Stimulated activated naive CD8-positive, alpha-beta T cell treated with anti-CD3 and anti-CD28 coated beads, Interleukin-15, amount 100 ng/mL, for 72 hours (primary cell): ENCODE results near the gene PLPPR1.
A peak's percentile ranks its signal among the peaks of the same experiment; 100 is the strongest.
"Not testable (repeated sequence)": the region's sequence is repeated elsewhere in the genome, so short reads cannot be mapped to it uniquely, and the experiment has no call there.

ENCODE experiments used
- ATAC-seq: fragments of 150-1000 bp; cut with Tn5 transposase; 2 replicates; pipeline ENCODE4 v1.10.0; 2021; ENCODE audit warnings: mild to moderate bottlenecking, moderate library complexity
- DNase-seq, 2 donors: peaks; one replicate each; pipeline ENCODE4 v3.0.0; 2021 to 2022
- H3K27ac Mint-ChIP-seq, 2 donors: one replicate each; pipeline ENCODE4 v1.8.0; 2022; ENCODE audit warnings: mild to moderate bottlenecking in 2 of 2, mixed read lengths in 2 of 2, moderate library complexity in 2 of 2
- H3K27me3 Mint-ChIP-seq: one replicate; pipeline ENCODE4 v1.8.0; 2022; ENCODE audit warnings: mixed read lengths
- H3K4me1 Mint-ChIP-seq: one replicate; pipeline ENCODE4 v1.8.0; 2022; ENCODE audit warnings: mild to moderate bottlenecking, mixed read lengths
- H3K4me3 Mint-ChIP-seq, 2 donors: one replicate each; pipeline ENCODE4 v1.8.0; 2022; ENCODE audit warnings: mild to moderate bottlenecking in 2 of 2, mixed read lengths in 2 of 2, moderate library complexity in 1 of 2
- H3K9me3 Mint-ChIP-seq, 2 donors: one replicate each; pipeline ENCODE4 v1.8.0; 2022; ENCODE audit warnings: mixed read lengths in 2 of 2

Gene PLPPR1

GRCh38 chr9:101032426-101032825 is 3.9 kb downstream of the PLPPR1 start:
- no peak for ATAC-seq
- H3K27ac Mint-ChIP-seq: no peak overlapping the region
- H3K4me3 Mint-ChIP-seq: no peak overlapping the region
- peaks cover 61% of the 10 kb centered on the region for H3K27me3 Mint-ChIP-seq
- peaks cover 0 to 4% of the 10 kb centered on the region in 2 donors for H3K9me3 Mint-ChIP-seq
- peaks cover 7% of the 10 kb centered on the region for H3K4me1 Mint-ChIP-seq
- no peak for DNase-seq

- Mint-ChIP-seq H3K27me3 (peaks cover 45% of the 10 kb centered on the region), H3K27ac (no peak overlapping the region), H3K4me3 (no peak overlapping the region), H3K4me1 (no peaks in the 10 kb centered on the region), H3K9me3 (peaks cover 0 to 5% of the 10 kb centered on the region in 2 donors)
- DNase-seq (no peak), ATAC-seq (no peak)
Measured at GRCh38 chr9:101034222-101034621, 5.7 kb downstream of the PLPPR1 start.

GRCh38 chr9:101035098-101035497 is 6.6 kb downstream of the PLPPR1 start:
- no peak for DNase-seq
- Mint-ChIP-seq H3K4me3 (no peak overlapping the region), H3K27ac (no peak overlapping the region), H3K4me1 (no peaks in the 10 kb centered on the region), H3K9me3 (peaks cover 0 to 9% of the 10 kb centered on the region in 2 donors), H3K27me3 (peaks cover 41% of the 10 kb centered on the region)
- no peak for ATAC-seq

- H3K9me3 Mint-ChIP-seq: peaks cover 0 to 9% of the 10 kb centered on the region in 2 donors
- no peak for DNase-seq
- no peak overlapping the region for H3K4me3 Mint-ChIP-seq
- no peak overlapping the region for H3K27ac Mint-ChIP-seq
- H3K4me1 Mint-ChIP-seq: no peaks in the 10 kb centered on the region
- no peak for ATAC-seq
- H3K27me3 Mint-ChIP-seq: peaks cover 18% of the 10 kb centered on the region
Measured at GRCh38 chr9:101037430-101037829, 8.9 kb downstream of the PLPPR1 start.

GRCh38 chr9:101038488-101038887 is 10.0 kb downstream of the PLPPR1 start:
- no peak for DNase-seq
- no peak for ATAC-seq
- Mint-ChIP-seq H3K4me1 (no peaks in the 10 kb centered on the region), H3K27ac (no peak overlapping the region), H3K27me3 (peaks cover 11% of the 10 kb centered on the region), H3K9me3 (peaks cover 0 to 9% of the 10 kb centered on the region in 2 donors), H3K4me3 (no peak overlapping the region)

- not testable (repeated sequence) for ATAC-seq, H3K4me1 Mint-ChIP-seq, H3K9me3 Mint-ChIP-seq, H3K27me3 Mint-ChIP-seq, H3K4me3 Mint-ChIP-seq, DNase-seq
- peak overlapping the region in 1 of 2 donors; percentile 82 for H3K27ac Mint-ChIP-seq
Measured at GRCh38 chr9:101039581-101039980, 11.1 kb downstream of the PLPPR1 start.

GRCh38 chr9:101047848-101048397 is 19.4 kb downstream of the PLPPR1 start:
- Mint-ChIP-seq H3K9me3 (peaks cover 0 to 12% of the 10 kb centered on the region in 2 donors), H3K4me3 (no peak overlapping the region), H3K27me3 (no peaks in the 10 kb centered on the region), H3K27ac (no peak overlapping the region), H3K4me1 (no peaks in the 10 kb centered on the region)
- DNase-seq (no peak), ATAC-seq (no peak)

- no peaks in the 10 kb centered on the region for H3K4me1 Mint-ChIP-seq
- H3K9me3 Mint-ChIP-seq: peaks cover 0 to 12% of the 10 kb centered on the region in 2 donors
- ATAC-seq (no peak), DNase-seq (no peak)
- H3K4me3 Mint-ChIP-seq: no peak overlapping the region
- no peaks in the 10 kb centered on the region for H3K27me3 Mint-ChIP-seq
- no peak overlapping the region for H3K27ac Mint-ChIP-seq
Measured at GRCh38 chr9:101050650-101051049, 22.1 kb downstream of the PLPPR1 start.

GRCh38 chr9:101054657-101055056 is 26.1 kb downstream of the PLPPR1 start:
- Mint-ChIP-seq H3K27ac (no peak overlapping the region), H3K4me3 (no peak overlapping the region)
- DNase-seq: no peak

GRCh38 chr9:101055516-101055915 is 27.0 kb downstream of the PLPPR1 start:
- Mint-ChIP-seq H3K4me3 (no peak overlapping the region), H3K27ac (no peak overlapping the region), H3K27me3 (peaks cover 8% of the 10 kb centered on the region), H3K9me3 (peaks cover 0 to 4% of the 10 kb centered on the region in 2 donors), H3K4me1 (no peaks in the 10 kb centered on the region)
- no peak for DNase-seq
- ATAC-seq: no peak

More at GRCh38 chr9:101054657-101055056, 26.1 kb downstream of the PLPPR1 start:
- no peak for ATAC-seq
- no peaks in the 10 kb centered on the region for H3K4me1 Mint-ChIP-seq
- H3K27me3 Mint-ChIP-seq: peaks cover 8% of the 10 kb centered on the region
- H3K9me3 Mint-ChIP-seq: peaks cover 0 to 4% of the 10 kb centered on the region in 2 donors

GRCh38 chr9:101062686-101063085 is 34.2 kb downstream of the PLPPR1 start:
- Mint-ChIP-seq H3K27ac (no peak overlapping the region), H3K9me3 (no peaks in the 10 kb centered on the region), H3K4me1 (no peaks in the 10 kb centered on the region), H3K27me3 (peaks cover 10% of the 10 kb centered on the region), H3K4me3 (no peak overlapping the region)
- no peak for ATAC-seq
- DNase-seq: no peak

- Mint-ChIP-seq H3K27me3 (peaks cover 5% of the 10 kb centered on the region), H3K4me1 (no peaks in the 10 kb centered on the region), H3K9me3 (no peaks in the 10 kb centered on the region), H3K27ac (no peak overlapping the region), H3K4me3 (no peak overlapping the region)
- ATAC-seq (no peak), DNase-seq (no peak)
Measured at GRCh38 chr9:101063192-101063591, 34.7 kb downstream of the PLPPR1 start.

GRCh38 chr9:101064206-101064605 is 35.7 kb downstream of the PLPPR1 start:
- H3K4me3 Mint-ChIP-seq: no peak overlapping the region
- H3K4me1 Mint-ChIP-seq: no peaks in the 10 kb centered on the region
- no peaks in the 10 kb centered on the region for H3K9me3 Mint-ChIP-seq
- peaks cover 5% of the 10 kb centered on the region for H3K27me3 Mint-ChIP-seq
- ATAC-seq: no peak
- no peak overlapping the region for H3K27ac Mint-ChIP-seq
- no peak for DNase-seq

GRCh38 chr9:101065930-101066329 is 37.4 kb downstream of the PLPPR1 start:
- no peak for DNase-seq
- Mint-ChIP-seq H3K27ac (no peak overlapping the region), H3K9me3 (no peaks in the 10 kb centered on the region)

GRCh38 chr9:101068696-101069095 is 40.2 kb downstream of the PLPPR1 start:
- no peak overlapping the region for H3K27ac Mint-ChIP-seq
- H3K4me3 Mint-ChIP-seq: no peak overlapping the region
- H3K4me1 Mint-ChIP-seq: no peaks in the 10 kb centered on the region
- DNase-seq (no peak), ATAC-seq (no peak)
- H3K9me3 Mint-ChIP-seq: no peaks in the 10 kb centered on the region
- H3K27me3 Mint-ChIP-seq: no peaks in the 10 kb centered on the region

More at GRCh38 chr9:101065930-101066329, 37.4 kb downstream of the PLPPR1 start:
- Mint-ChIP-seq H3K4me3 (no peak overlapping the region), H3K4me1 (no peaks in the 10 kb centered on the region), H3K27me3 (peaks cover 5% of the 10 kb centered on the region)
- ATAC-seq: no peak

GRCh38 chr9:101072259-101072658 is 43.7 kb downstream of the PLPPR1 start:
- H3K4me3 Mint-ChIP-seq: no peak overlapping the region
- ATAC-seq (no peak), DNase-seq (no peak)
- H3K9me3 Mint-ChIP-seq: no peaks in the 10 kb centered on the region
- no peaks in the 10 kb centered on the region for H3K27me3 Mint-ChIP-seq
- H3K27ac Mint-ChIP-seq: no peak overlapping the region
- H3K4me1 Mint-ChIP-seq: no peaks in the 10 kb centered on the region

- Mint-ChIP-seq H3K27ac (no peak overlapping the region), H3K9me3 (no peaks in the 10 kb centered on the region), H3K4me1 (no peaks in the 10 kb centered on the region), H3K27me3 (no peaks in the 10 kb centered on the region), H3K4me3 (no peak overlapping the region)
- DNase-seq: no peak
- ATAC-seq: no peak
Measured at GRCh38 chr9:101073122-101073521, 44.6 kb downstream of the PLPPR1 start.
